ENCODE results near the gene PDE1C. TPM values are rescaled to one million over a fixed set of nuclear protein-coding genes. Genes with fewer than 3 reads are reported as not detected.

PDE1C gene
- total and polyA plus RNA-seq, 12 donors = 0.33 to 9.9 (median 2.9) TPM

- H3K36me3 ChIP-seq (replicated peaks in 1 of 2) = no peaks in the 10 kb centered on the region
- no peak for TF ChIP-seq CTCF (IDR thresholded peaks at IDR 0.05)
- no peak for TF ChIP-seq POLR2A (IDR thresholded peaks at IDR 0.05)
- no peak for DNase-seq
- H3K4me3 ChIP-seq = no peak overlapping the region
- H3K9me3 ChIP-seq (replicated peaks in 1 of 3) = no peaks in the 10 kb centered on the region
- 60 to 65% (median 64%) methylated on average over 3 of the region's 3 CpGs for WGBS, 4 donors
- H3K4me1 ChIP-seq (replicated peaks in 1 of 2) = no peaks in the 10 kb centered on the region
- intact Hi-C loops (cut with DNase I) = no loop called here
- no peak overlapping the region for H3K27ac ChIP-seq
- H3K27me3 ChIP-seq = no peaks in the 10 kb centered on the region
Measured at GRCh38 chr7:31778296-31778695, 291.9 kb downstream of the PDE1C start.

GRCh38 chr7:31776616-31777015 lies 293.6 kb downstream of the PDE1C start:
- H3K27ac ChIP-seq = no peak overlapping the region
- H3K4me3 ChIP-seq = no peak overlapping the region
- intact Hi-C loops (cut with DNase I) = no loop called here
- no peaks in the 10 kb centered on the region for H3K4me1 ChIP-seq (replicated peaks in 1 of 2)
- TF ChIP-seq CTCF (IDR thresholded peaks at IDR 0.05) (no peak), POLR2A (IDR thresholded peaks at IDR 0.05) (no peak)
- H3K36me3 ChIP-seq (replicated peaks in 1 of 2) = no peaks in the 10 kb centered on the region
- H3K9me3 ChIP-seq (replicated peaks in 1 of 3) = no peaks in the 10 kb centered on the region
- DNase-seq = no peak
- 67 to 76% (median 71%) methylated on average over 3 of the region's 3 CpGs for WGBS, 4 donors
- no peaks in the 10 kb centered on the region for H3K27me3 ChIP-seq

- H3K27me3 ChIP-seq = no peaks in the 10 kb centered on the region
- H3K27ac ChIP-seq = no peak overlapping the region
- intact Hi-C loops (cut with DNase I) = no loop called here
- H3K9me3 ChIP-seq (replicated peaks in 1 of 3) = no peaks in the 10 kb centered on the region
- 71 to 76% (median 72%) methylated on average over 8 of the region's 8 CpGs for WGBS, 4 donors
- no peak overlapping the region for H3K4me3 ChIP-seq
- no peaks in the 10 kb centered on the region for H3K4me1 ChIP-seq (replicated peaks in 1 of 2)
- no peak for DNase-seq
- H3K36me3 ChIP-seq (replicated peaks in 1 of 2) = no peaks in the 10 kb centered on the region
- TF ChIP-seq POLR2A (IDR thresholded peaks at IDR 0.05) = no peak
- no peak for TF ChIP-seq CTCF (IDR thresholded peaks at IDR 0.05)
Measured at GRCh38 chr7:31775556-31775955, 294.7 kb downstream of the PDE1C start.

- H3K9me3 ChIP-seq (replicated peaks in 1 of 3) = no peaks in the 10 kb centered on the region
- intact Hi-C loops (cut with DNase I) = no loop called here
- TF ChIP-seq CTCF (IDR thresholded peaks at IDR 0.05) (no peak), POLR2A (IDR thresholded peaks at IDR 0.05) (no peak)
- no peak for DNase-seq
- no peaks in the 10 kb centered on the region for H3K4me1 ChIP-seq (replicated peaks in 1 of 2)
- no peak overlapping the region for H3K4me3 ChIP-seq
- WGBS, 4 donors = 73 to 88% (median 78%) methylated on average over 2 of the region's 2 CpGs
- H3K36me3 ChIP-seq (replicated peaks in 1 of 2) = no peaks in the 10 kb centered on the region
- no peaks in the 10 kb centered on the region for H3K27me3 ChIP-seq
- no peak overlapping the region for H3K27ac ChIP-seq
Measured at GRCh38 chr7:31772211-31772610, 298.0 kb downstream of the PDE1C start.
